ENCODE measurements around the gene ICE1. TPM values are rescaled to one million over a fixed set of nuclear protein-coding genes. Genes with fewer than 3 reads are reported as not detected.
"Not testable (repeated sequence)": the region's sequence is repeated elsewhere in the genome, so short reads cannot be mapped to it uniquely, and the experiment has no call there.

The ICE1 gene
- polyA plus RNA-seq, 1 experiment, result 23.4 TPM

GRCh38 chr5:5505815-5506214 is 83.3 kb downstream of the ICE1 start:
- no peak for TF ChIP-seq CTCF (IDR thresholded peaks at IDR 0.05; ENCODE audit: low read depth, low read length)
- no peaks in the 10 kb centered on the region for H3K27me3 ChIP-seq (ENCODE audit: control insufficient read depth, insufficient read depth, low read length)
- ChIA-PET CTCF (no interaction called here), POLR2A (no interaction called here)
- no peak for DNase-seq (ENCODE audit: low read depth, low spot score)
- H3K27ac ChIP-seq (ENCODE audit: low read depth, low read length), result no peak overlapping the region
- no peak overlapping the region for H3K4me3 ChIP-seq (ENCODE audit: low read depth, low read length)
- H3K9me3 ChIP-seq (ENCODE audit: control insufficient read depth, insufficient read depth, low read length), result no peaks in the 10 kb centered on the region

GRCh38 chr5:5508391-5508790 is 85.9 kb downstream of the ICE1 start:
- ChIA-PET CTCF (interaction anchor here (1.4 kb wide), 1 partner anchor 11 kb away, joined by 5 read pairs; no protein-coding TSS in a partner anchor), POLR2A (no interaction called here)
- no peak overlapping the region for H3K27ac ChIP-seq (ENCODE audit: low read depth, low read length)
- no peaks in the 10 kb centered on the region for H3K27me3 ChIP-seq (ENCODE audit: control insufficient read depth, insufficient read depth, low read length)
- no peak overlapping the region for H3K4me3 ChIP-seq (ENCODE audit: low read depth, low read length)
- no peak for DNase-seq (ENCODE audit: low read depth, low spot score)
- TF ChIP-seq CTCF (IDR thresholded peaks at IDR 0.05; ENCODE audit: low read depth, low read length), result no peak
- H3K9me3 ChIP-seq (ENCODE audit: control insufficient read depth, insufficient read depth, low read length), result peaks cover 4% of the 10 kb centered on the region; the same call in 1 of the 2 replicates

- H3K27me3 ChIP-seq (ENCODE audit: control insufficient read depth, insufficient read depth, low read length), result no peaks in the 10 kb centered on the region
- no peak for TF ChIP-seq CTCF (IDR thresholded peaks at IDR 0.05; ENCODE audit: low read depth, low read length)
- H3K4me3 ChIP-seq (ENCODE audit: low read depth, low read length), result no peak overlapping the region
- peaks cover 8% of the 10 kb centered on the region; the same call in 1 of the 2 replicates for H3K9me3 ChIP-seq (ENCODE audit: control insufficient read depth, insufficient read depth, low read length)
- DNase-seq (ENCODE audit: low read depth, low spot score), result no peak
- ChIA-PET CTCF (no interaction called here), POLR2A (no interaction called here)
- H3K27ac ChIP-seq (ENCODE audit: low read depth, low read length), result no peak overlapping the region
These were observed 89.5 kb downstream of the ICE1 start for GRCh38 chr5:5511904-5512416.

- H3K4me3 ChIP-seq (ENCODE audit: low read depth, low read length), result no peak overlapping the region
- TF ChIP-seq CTCF (IDR thresholded peaks at IDR 0.05; ENCODE audit: low read depth, low read length), result no peak
- POLR2A ChIA-PET, result no interaction called here
- CTCF ChIA-PET, result interaction anchor here (1.5 kb wide), 1 partner anchor 15 kb away, joined by 5 read pairs; no protein-coding TSS in a partner anchor
- no peak overlapping the region for H3K27ac ChIP-seq (ENCODE audit: low read depth, low read length)
- no peak for DNase-seq (ENCODE audit: low read depth, low spot score)
- no peaks in the 10 kb centered on the region for H3K27me3 ChIP-seq (ENCODE audit: control insufficient read depth, insufficient read depth, low read length)
- H3K9me3 ChIP-seq (ENCODE audit: control insufficient read depth, insufficient read depth, low read length), result peaks cover 8% of the 10 kb centered on the region; the same call in 1 of the 2 replicates
These were observed 90.1 kb downstream of the ICE1 start for GRCh38 chr5:5512543-5512942.

- POLR2A ChIA-PET; CTCF ChIA-PET; H3K27ac ChIP-seq (ENCODE audit: low read depth, low read length): not testable (repeated sequence)
These were observed 98.1 kb downstream of the ICE1 start for GRCh38 chr5:5520622-5521021.

GRCh38 chr5:5521029-5521428 is 98.6 kb downstream of the ICE1 start:
- Histone ChIP-seq H3K4me3 (ENCODE audit: low read depth, low read length) (no peak overlapping the region), H3K27ac (ENCODE audit: low read depth, low read length) (no peak overlapping the region), H3K9me3 (ENCODE audit: control insufficient read depth, insufficient read depth, low read length) (no peaks in the 10 kb centered on the region), H3K27me3 (ENCODE audit: control insufficient read depth, insufficient read depth, low read length) (no peaks in the 10 kb centered on the region)
- POLR2A ChIA-PET, result no interaction called here
- CTCF ChIA-PET, result no interaction called here
- no peak for TF ChIP-seq CTCF (IDR thresholded peaks at IDR 0.05; ENCODE audit: low read depth, low read length)
- no peak for DNase-seq (ENCODE audit: low read depth, low spot score)

More at GRCh38 chr5:5520622-5521021, 98.1 kb downstream of the ICE1 start:
- H3K27me3 ChIP-seq (ENCODE audit: control insufficient read depth, insufficient read depth, low read length); H3K9me3 ChIP-seq (ENCODE audit: control insufficient read depth, insufficient read depth, low read length); H3K4me3 ChIP-seq (ENCODE audit: low read depth, low read length); DNase-seq (ENCODE audit: low read depth, low spot score): not testable (repeated sequence)

Data from AG04450 (cell line).